OCI-LY1 (cell line): ENCODE measurements around the gene ARL11.

Experiments used
- EZH2 ChIP-seq: fragments of 200-600 bp; sonication (generic), shearing (Covaris generic); IDR thresholded peaks from 2 replicates; pipeline ENCODE4 v1.8.0; 2017; ENCODE audit warnings: borderline replicate concordance, mixed run types, mild to moderate bottlenecking, antibody characterized with exemption, low read length, moderate library complexity, mixed read lengths
- TF ChIP-seq, protein P1 (sequence below): fragments of 200-600 bp; sonication (generic), shearing (Covaris generic); IDR thresholded peaks from 2 replicates; pipeline ENCODE4 v1.5.1; 2017; ENCODE audit warnings: mild to moderate bottlenecking, antibody characterized with exemption, low read length, moderate library complexity, mixed read lengths

DNA sequence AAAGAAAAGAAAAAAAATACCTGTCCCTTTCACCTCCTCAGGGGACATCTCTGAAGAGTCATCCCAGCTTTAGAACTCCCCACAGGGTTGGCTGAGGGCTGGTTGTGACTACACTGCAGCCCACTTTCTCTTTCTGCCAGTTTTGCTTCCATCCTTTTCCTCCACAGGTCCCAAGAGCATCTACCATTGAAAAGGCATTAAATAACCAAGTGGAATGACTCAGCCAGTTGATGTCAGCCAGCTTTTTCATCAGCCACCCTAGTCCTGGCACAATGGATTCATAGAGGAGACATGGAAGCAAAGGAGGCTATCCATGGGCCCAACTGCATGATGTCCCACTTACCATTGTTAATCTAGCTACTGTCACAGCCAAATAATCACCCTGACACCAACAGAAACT lies 33.7 kb upstream of the ARL11 start:
- TF ChIP-seq, protein P1, sequence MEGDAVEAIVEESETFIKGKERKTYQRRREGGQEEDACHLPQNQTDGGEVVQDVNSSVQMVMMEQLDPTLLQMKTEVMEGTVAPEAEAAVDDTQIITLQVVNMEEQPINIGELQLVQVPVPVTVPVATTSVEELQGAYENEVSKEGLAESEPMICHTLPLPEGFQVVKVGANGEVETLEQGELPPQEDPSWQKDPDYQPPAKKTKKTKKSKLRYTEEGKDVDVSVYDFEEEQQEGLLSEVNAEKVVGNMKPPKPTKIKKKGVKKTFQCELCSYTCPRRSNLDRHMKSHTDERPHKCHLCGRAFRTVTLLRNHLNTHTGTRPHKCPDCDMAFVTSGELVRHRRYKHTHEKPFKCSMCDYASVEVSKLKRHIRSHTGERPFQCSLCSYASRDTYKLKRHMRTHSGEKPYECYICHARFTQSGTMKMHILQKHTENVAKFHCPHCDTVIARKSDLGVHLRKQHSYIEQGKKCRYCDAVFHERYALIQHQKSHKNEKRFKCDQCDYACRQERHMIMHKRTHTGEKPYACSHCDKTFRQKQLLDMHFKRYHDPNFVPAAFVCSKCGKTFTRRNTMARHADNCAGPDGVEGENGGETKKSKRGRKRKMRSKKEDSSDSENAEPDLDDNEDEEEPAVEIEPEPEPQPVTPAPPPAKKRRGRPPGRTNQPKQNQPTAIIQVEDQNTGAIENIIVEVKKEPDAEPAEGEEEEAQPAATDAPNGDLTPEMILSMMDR: no peak
- no peak for TF ChIP-seq EZH2
